Activated T-helper 9 cell treated with anti-CD3 and anti-CD28 coated beads, Interleukin-2, amount 50 U/mL, for 16 hours (primary cell): ENCODE measurements around the gene TCF12.
"Not testable (repeated sequence)": the region's sequence is repeated elsewhere in the genome, so short reads cannot be mapped to it uniquely, and the experiment has no call there.

Source experiments
- DNase-seq: peaks from one replicate; pipeline ENCODE4 v3.0.0-alpha.2; 2020; ENCODE audit warnings: low read depth

The TCF12 gene

DNA sequence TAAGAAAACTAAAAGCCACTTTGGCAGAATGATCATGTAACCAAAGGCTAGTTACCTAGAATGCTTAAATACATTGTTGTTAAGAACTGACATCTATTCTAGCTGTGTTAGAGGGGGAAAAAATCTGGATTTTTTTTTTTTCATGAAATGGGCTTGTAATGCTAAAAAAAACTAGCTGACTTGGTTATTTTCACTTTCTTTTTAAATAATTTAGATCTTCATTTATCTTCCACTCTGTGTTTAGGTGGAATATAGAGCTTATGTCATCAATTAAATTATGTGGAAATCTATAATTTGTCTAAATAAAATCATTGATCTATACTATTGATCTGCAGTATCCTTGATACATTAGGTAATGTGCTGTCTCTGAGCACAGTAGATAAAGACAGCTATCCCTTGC lies 217.4 kb downstream of the TCF12 start:
- DNase-seq, result no peak

DNA sequence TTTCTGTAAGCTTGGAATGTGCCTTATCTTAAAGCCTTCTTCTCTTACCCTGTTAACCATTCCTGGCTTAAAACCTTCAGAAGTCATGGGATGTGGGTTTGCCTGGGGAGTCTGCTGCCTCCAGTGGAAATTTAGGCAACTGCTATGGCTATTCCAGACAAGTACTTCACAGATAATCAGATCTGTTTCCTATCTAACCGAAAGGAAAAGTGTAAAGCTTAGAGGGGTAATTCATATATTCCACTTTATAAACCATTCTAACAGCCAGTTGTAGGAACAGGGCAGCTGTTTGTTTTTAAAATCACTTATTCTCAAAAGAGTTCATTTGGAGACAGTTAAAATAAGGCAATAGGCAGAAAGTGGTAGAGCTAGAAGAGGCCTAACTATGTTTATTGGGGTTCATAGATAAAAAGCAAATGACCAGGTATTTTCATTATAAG lies 219.9 kb downstream of the TCF12 start:
- DNase-seq, result no peak

DNA sequence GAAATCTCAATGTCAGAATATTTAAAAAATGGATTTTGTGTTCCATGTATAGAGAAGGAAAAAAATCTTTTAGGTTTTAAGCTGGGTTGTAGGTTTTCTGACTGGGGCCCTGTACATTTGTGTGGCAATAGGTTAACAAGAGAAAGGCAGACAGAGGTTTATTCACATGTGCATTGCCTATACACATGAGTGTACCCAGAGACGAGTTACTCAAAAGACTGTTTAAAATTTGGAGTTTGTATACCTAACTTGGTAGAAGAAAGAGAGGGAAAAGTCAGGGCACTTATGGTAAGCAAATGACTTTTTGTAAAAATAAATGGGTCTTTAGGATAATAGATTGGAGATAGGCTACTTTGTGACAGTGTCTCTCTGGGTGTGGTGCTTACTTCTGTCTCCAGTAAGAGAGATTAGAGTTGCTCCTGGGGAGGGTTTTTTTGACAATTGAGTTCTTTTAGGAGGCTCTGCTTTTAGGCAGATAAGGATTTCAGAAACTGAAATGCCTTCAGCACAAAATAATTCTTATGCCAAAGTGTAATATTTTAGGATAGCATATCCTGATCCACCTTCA lies 225.2 kb downstream of the TCF12 start:
- DNase-seq, result no peak

DNA sequence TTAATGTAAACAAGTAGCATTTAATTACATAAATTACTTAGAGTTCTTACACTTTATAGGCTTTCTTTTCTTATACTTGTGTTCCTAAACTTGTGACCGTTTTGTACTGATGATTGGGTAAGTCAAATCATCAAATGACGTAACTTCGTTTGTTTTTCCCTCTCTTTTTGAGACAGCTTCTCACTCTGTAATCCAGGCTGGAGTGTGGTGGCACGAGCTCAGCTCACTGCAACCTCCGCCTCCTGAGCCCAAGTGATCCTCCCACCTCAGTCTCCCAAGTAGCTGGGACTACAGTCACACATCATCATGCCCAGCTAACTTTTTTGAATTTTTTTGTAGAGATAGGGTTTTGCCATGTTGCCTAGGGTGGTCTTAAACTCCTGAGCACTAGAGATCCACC lies 226.0 kb downstream of the TCF12 start:
- DNase-seq, result no peak

- DNase-seq, result no peak
These were observed 228.2 kb downstream of the TCF12 start for GRCh38 chr15:57146506-57147201.

DNA sequence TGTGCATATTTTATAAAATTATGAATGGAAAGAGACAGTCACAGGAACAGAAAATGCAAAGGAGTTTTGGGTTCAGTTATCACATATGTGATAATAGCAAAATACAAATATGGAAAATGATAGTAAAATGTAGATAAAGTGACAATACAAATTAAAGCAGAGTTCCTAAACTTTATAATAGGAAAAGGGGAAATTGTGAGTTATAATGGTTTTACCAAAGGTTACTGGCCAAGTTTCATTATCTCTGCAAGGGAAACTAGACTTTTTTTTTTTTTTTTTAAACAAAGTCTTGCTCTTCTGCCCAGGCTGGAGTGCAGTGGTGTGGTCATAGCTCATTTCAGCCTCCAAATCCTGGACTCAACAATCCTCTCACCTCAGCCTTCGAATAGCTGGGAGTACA lies 229.2 kb downstream of the TCF12 start:
- DNase-seq, result no peak

DNA sequence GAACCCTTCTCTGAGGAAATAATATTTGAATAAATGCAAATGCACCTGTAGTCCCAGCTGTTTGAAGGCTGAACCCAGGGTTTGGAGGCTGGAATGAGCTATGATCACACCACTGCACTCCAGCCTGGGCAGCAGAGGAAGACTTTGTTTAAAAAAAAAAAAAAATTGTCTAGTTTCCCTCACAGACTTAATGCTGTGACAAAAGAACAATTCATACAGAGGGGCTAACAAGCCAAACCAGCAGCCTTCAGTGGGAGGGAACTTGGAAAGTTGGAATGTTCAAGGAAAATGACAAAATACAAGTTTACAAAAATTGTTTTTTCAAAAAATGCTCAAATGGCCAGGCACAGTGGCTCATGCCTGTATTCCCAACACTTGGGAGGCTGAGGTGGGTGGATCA lies 229.8 kb downstream of the TCF12 start:
- no peak for DNase-seq

DNA sequence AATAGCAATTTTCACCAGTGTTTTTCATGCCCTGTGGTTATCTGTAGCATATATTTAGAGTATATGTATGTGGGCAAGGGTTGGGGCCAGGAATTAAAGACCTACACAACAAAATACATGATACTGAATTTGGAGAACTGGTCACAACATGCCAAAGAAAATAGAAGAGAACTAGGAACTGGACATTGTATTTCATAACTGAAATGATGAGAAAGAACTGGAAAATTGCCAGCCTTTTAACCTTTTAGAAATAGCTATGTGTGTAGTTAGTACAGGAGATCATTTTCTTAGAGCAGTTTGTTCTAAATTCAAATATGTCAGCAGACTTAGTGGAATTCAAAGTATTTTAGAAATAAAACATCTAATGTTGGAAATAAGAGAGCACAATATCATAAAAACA lies 230.8 kb downstream of the TCF12 start:
- DNase-seq, result no peak

DNA sequence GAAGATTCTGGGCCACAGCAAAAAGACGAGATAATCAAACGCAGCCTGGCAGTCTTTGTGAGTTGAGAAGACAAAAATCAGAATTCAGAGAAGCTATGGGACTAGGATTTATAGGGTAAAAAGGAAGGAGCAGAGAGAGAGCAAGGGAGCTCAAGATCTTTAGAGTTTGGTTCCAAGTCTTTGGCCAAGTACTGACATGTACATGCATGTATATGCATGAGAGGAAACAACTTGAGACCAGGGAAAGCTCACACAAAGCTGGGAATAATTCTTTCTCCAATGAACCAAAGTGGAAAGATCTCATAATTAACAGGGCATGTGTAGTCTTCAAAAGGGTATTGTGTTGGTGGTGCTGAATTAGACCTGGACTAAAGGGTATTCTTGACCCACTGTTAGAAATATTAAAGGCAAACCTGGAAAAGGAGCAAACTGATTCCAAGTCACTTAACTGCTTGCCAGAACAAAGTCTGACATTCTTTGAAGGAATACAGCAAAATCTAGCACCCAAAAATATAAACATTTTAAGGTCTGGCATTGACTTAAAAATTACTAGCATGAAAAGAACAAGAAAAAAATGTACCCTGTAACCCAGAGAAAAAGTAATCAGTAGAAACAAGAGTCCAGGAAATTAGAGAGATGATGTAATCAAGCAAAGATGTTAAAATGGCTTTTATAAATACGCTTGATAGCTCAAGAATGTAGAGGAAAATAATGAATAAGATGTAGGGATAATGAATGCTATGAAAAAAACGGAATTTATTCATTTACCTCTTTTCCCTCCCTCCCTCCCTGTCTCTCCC lies 231.8 kb downstream of the TCF12 start:
- DNase-seq, result no peak

DNA sequence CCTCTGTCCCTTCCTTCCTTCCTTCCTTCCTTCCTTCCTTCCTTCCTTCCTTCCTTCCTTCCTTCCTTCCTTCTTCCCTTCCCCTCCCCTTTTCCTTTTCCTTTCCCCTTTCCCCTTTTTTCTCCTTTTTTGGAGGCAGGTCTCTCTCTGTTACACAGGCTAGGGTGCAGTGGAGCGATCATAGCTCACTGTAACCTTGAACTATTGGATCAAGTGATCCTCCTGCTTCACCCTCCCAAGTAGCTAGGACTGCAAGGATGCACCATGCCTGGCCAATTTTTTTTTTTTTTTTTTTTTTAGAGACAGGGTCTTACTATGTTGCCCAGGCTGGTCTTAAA lies 232.4 kb downstream of the TCF12 start:
- DNase-seq, result not testable (repeated sequence)

DNA sequence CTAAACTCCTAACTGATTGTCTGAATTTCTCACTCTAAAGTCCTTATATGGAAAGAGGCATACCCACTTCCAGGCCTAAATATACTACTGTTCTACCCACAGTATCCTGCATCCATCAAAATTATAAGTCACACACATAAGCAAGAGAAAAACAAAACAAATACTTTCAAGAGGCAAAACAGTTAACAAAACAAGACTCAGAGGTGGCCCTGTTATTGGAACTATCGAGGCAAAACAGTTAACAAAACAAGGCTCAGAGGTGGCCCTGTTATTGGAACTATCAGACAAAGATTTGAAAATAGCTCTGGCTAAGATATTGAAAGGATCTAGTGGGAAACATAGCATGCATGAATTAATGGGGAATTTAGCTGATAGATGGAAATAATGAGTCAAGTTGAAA lies 233.7 kb downstream of the TCF12 start:
- DNase-seq, result no peak

GRCh38 chr15:57152666-57153539 lies 234.5 kb downstream of the TCF12 start:
- DNase-seq, result no peak

- no peak for DNase-seq
These were observed 237.9 kb downstream of the TCF12 start for GRCh38 chr15:57156210-57156884.

DNA sequence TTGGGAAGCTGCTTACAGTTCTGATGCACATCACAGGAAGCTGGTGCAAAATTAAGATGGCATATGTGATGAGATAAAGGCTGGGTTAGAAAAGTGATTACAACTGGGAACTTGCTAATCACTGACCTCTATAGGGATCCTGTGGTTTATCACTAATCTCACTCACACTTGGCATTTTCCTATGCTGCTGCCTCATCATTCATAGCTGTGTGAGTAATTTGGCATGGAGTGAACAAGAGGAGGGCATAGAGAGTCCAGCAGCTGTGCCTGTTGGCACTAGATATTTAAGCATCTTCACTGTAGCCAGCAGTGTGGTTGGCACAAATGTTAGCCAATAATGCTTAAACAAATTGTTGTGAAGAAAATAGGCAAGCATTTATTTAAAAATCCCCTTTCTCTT lies 240.1 kb downstream of the TCF12 start:
- DNase-seq, result no peak

GRCh38 chr15:57158997-57159668 lies 240.7 kb downstream of the TCF12 start:
- no peak for DNase-seq

GRCh38 chr15:57159767-57160166 lies 241.3 kb downstream of the TCF12 start:
- DNase-seq, result no peak

- DNase-seq, result no peak
These were observed 242.5 kb downstream of the TCF12 start for GRCh38 chr15:57160823-57161560.

DNA sequence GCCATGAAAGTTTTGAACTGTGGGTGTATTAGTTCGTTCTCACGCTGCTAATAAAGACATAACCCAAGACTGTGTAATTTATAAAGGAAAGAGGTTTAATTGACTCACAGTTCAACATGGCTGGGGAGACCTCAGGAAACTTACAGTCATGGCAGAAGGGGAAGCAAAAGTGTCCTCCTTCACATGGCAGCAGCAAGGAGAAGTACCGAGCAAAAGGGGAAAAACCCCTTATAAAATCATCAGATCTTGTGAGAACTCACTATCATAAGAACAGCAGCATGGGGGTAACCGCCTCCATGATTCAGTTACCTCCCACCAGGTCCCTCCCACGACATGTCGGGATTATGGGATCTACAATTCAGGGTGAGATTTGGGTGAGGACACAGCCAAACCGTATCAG lies 245.8 kb downstream of the TCF12 start:
- not testable (repeated sequence) for DNase-seq

GRCh38 chr15:57165992-57166391 lies 247.5 kb downstream of the TCF12 start:
- DNase-seq, result no peak

GRCh38 chr15:57167821-57168395 lies 249.5 kb downstream of the TCF12 start:
- DNase-seq, result no peak
